Mammary epithelial cell (primary cell): ENCODE results near the gene VARS1.

ENCODE experiments used
- CTCF ChIP-seq, 2 donors: IDR thresholded peaks in 1 of 2; conservative IDR thresholded peaks in 1 of 2; 2 replicates each; pipeline ENCODE4 v1.5.1; 2011 to 2012; ENCODE audit warnings: inconsistent platforms in 2 of 2, low read length in 2 of 2, mild to moderate bottlenecking in 2 of 2, control low read depth in 1 of 2, low read depth in 1 of 2; ENCODE audit not compliant: insufficient read depth in 1 of 2; ENCODE audit errors: extremely low read depth in 1 of 2
- EZH2 ChIP-seq: IDR thresholded peaks from 2 replicates; pipeline ENCODE4 v1.6.1; 2012; ENCODE audit warnings: low read length, inconsistent platforms, borderline replicate concordance

- TF ChIP-seq CTCF (conservative IDR thresholded peaks at IDR 0.05 in 1 of 2, IDR thresholded peaks at IDR 0.05 in 1 of 2; ENCODE audit: extremely low read depth in 1 of 2, insufficient read depth in 1 of 2, low read depth in 1 of 2, low read length in 2 of 2) (no peak), EZH2 (no peak)
Measured at GRCh38 chr6:31752739-31753319, 42.7 kb downstream of the VARS1 start.
